Stimulated activated CD4-positive, alpha-beta T cell treated with anti-CD3 and anti-CD28 coated beads, Interleukin-1b, Interleukin-23, amount 100 ng/mL, for 4 hours (primary cell): ENCODE data around the gene FXYD6.

Source experiments
- DNase-seq, 2 donors: peaks; one replicate each; pipeline ENCODE4 v3.0.0-alpha.2; 2020; ENCODE audit warnings: low read depth in 2 of 2

Gene FXYD6

DNA sequence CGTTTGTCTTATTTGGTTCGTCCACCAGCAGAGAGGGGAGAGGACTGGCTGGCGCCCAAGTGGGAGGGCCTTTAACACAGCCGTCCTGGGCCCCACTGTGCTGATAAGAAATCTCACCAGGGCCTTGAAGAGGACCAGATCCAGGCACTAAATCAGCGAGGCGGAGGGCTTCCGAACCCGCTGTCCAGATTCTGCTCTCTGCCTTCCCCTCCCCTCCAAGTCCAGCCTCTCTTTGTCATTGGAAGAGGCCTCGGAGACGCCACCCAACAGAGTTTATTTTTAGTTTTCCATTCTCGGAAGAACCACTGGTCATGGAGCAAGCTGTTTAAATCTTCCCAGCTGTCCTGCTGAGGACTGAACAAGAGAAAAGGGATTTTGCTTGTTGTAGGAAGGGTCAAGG lies 9.3 kb upstream of the FXYD6 start:
- no peak for DNase-seq

DNA sequence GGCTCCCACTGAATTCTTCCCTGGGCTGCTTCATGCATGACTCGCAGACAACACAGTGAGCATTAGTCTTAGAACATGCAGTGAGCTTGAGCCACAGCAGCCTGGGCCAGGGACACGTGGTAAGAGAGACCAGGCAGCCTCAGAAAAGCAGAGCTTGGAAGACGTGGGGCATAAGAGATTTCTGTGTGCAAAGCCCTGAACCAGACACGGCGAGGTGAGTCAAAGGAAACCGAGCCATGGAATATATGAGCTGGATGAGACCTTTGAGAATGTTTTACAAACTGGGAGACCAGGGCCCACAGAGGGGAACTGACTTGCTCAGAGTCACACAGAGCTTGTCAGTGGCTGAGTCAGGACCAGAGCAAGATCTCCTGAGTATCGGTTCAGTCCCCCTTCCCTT lies 8.5 kb upstream of the FXYD6 start:
- DNase-seq, result no peak

DNA sequence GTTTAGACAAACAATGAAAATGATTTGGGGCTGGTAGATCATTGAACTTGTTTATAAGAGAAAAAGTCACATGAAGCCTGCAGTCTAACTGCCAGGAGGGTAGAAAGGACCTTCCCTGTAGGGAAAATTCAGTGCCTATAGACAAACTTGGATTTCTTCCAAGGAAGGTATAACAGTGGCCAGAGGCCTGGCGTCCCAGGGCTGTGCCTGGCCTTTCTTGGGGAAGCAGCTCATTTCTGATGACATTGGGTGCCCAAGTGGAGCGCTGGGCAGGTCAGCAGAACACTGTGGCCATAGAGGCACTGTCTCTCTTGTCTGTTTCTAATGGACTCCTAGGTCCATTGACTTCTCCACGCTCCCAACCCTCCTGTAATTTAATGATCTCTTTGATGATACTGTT lies 6.6 kb upstream of the FXYD6 start:
- no peak for DNase-seq

DNA sequence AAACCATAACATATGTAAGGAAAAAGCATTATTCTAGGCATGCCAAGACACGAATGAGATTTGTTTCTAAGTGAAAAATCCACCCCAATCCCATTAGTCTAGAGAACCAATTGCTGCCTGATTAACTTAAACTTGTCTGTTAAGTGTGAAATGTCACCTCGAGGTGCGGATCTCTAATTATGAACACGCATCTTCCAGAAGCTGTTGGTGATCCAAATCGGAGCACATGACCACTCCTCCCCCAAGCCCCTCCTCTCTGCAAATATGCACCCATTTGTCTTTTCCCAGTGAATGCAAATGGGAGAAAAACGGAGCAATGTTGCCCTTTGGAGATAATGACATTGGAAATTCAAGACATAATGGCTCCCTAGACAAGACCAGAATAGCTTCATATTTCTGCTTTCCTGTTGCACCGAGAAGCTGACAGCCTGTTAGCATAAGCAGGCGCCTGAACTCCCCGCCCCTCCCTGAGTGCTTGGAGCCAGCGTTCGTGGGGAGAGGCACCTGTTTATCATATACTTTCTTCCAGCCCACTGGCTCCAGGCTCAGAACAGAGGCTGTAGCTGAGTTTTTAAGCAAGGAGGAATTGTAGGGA lies 6.0 kb upstream of the FXYD6 start:
- DNase-seq, result no peak

DNA sequence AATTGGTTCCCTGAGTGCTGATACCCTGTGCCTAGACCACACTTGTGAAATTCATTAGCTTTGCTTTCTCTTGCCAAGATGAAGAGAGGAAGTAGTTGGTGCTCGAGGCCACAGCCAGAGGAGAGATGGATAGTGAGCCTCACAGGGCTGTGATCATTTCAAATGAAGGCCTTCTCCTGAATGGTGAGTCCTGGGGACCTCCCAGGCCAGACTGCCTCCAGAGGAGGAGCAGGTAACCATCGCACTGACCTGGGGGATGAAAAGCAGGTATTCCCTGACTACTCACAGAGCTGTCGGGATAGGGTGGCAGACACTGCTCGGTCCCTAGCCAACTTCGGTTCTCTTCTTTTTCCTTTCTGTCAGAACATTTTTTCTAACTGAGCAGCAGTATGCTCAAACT lies 4.8 kb upstream of the FXYD6 start:
- DNase-seq, result no peak

DNA sequence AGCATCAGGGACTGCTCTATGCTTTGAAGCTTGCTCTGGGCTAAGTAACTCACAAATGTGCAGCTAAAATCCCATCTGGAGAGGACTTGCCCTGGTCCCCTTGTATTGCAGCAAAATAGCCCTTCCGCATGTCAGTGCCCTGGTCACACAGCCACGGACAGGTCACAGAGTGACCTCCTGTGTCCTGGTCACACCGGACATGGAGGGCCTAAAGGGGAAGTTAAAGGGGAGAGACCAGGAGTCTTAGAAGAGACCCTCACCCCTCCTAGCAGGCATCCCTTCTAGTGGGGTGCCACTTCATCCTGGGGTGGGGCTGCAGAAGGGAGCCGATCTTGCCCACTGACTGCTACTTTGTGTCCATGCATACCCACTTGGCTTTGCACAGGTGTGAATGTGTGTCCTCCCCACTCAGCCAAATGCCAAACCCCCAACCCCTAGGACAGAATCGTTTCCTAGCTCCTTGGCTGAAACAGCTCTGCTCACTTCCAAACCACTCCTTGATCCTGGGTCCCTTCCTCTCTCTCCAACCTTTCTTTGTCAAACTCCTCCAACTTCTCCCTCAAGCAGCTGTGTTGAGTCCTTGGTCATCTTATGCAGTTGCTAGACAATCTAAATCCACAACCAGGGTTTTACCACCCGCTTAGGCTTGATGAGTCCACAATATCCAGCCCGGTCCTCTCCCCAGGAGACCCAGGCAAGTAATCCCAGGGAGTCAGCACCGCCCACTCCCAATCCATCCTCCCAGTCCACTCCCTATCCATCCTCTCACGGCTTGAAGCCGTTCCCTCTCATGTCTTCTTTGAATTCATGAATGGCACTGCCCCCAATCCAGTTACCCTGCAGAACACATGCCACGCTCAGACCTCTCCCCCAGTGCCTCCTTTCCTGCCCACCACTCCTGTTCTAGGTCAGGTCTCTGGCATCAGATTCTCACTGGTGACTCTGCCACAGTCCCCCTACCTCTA lies 3.3 kb upstream of the FXYD6 start:
- no peak for DNase-seq

DNA sequence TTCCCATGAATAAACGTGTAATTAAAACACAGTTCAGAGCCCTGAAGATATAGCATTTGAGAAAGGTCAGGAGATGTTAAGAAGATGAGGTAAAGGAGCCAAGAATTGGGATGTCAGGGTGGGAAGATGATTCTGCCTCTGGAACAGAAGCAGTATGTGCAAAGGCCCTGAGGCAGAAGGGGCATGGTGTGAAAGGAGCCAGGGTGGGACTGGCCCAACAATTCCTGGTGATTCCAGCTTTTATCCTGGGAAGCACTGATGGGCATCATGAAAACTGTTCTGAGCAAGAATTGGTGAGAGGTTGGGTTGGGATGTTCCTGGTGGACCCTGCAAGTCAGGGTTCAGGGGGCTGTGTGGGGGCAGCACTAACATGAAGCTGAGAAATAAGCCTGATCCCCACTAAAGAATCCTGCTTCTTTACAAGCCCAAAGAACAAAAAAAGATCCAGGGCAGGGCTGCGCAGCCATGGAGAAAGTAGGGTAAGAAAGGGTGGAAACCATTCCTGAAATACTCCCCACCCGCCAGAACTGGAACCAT lies 2.5 kb upstream of the FXYD6 start:
- no peak for DNase-seq

DNA sequence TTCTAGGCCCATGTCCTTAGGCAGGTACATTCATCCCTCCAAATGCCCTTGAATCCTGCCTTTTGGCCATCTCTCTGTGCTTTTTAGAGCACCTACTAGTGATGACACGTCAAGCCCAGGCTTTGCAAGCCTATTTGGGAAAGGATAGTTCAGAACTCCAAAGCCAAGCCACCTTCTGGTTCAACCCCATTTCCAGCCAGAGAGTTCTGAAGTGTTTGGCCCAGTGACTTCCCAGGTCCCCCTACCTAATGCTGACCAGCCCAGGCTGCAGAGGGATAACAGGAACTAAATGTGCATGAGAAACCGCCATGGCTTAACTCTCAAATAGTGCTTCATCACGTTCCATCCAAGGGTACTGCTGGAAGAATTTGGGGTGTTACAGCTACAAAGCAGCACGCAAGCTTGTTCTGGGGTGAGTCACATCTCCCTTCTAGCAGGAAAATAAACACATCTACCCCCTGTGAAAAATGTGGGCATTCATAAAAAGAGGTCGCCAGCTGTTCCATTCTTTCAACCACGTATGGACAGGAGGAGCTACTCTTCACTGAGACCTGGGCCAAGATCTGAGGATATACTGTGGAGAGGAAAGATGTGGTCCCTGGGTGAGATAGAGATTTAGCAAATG lies 2.0 kb upstream of the FXYD6 start:
- DNase-seq, result no peak

DNA sequence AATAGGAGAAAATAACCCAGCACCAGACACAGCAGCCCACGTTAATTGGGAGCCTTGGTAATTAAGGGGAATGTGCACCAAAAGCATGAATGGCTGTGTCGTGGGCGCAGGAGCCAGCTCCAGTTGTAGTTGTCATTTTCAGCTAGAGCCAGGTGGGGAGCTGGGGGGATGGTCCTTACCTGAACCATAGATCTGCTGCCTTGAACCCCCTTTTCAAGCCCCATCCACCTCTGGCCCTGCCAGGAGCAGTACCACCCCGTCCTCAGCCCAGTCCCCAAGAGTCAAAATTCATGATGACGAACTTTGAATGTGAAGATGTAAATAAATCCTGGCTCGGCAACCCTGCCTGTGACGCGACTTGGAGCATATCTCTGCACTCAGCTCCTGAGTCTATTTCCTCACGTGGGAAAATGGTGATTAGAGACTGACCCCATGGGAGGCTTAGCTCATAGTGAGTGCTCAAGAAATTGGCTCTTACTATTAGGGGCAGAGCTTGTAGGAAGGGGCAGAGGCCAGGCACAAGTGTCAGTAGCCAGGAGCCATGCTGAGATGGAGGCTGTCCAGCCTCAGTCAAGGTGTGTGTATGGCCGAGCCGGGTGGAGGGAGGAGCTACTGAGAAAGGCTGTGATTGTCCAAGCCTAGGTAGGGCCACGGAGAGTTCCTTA lies 794 bp upstream of the FXYD6 start:
- no peak for DNase-seq

DNA sequence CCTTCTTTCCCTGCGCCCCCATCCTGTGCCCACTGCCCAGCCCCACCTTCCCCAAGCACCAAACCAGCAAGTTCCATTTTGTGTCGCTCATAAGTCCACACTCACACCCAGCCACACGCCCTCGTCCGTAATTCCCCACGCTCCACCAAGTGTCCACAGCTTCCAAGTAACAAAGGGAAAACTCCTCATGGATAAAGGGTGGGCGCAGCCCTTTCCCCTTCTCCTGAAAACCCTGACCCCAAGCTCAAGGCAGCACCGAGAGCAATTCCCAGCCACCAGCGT lies 458 bp downstream of the FXYD6 start:
- DNase-seq, result no peak

DNA sequence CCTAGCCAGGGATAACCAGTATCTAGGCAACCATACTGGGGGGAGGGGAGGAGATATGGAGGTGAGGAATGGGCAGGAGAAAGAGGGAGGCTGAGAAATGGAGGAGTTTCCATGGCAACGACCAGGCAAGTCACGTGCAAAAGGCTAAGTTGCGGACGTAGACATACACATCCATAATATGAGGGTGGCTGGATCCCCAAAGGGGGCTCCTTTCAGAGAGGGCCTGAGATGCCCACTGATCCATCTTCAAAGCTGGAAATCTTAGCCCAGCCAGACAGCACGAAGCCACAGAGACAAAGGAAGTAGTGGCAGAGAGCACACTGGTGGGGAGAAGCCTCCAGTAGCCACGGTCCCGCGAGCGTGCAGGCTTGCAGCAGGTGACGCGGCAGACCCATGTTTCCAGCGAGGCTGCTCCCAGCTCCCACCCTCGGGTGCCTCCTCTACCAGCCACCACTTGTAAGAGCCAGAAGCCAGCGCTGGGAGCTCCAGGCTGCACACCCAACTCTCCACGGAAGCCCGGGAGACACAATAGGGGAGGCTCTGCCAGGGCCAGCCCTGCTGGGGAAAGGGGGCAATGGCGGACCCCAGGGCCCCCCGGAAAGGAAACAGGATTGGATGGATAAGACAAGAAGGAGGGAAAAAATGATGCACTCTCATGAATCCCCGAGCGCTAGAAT lies 938 bp downstream of the FXYD6 start:
- DNase-seq, result no peak

DNA sequence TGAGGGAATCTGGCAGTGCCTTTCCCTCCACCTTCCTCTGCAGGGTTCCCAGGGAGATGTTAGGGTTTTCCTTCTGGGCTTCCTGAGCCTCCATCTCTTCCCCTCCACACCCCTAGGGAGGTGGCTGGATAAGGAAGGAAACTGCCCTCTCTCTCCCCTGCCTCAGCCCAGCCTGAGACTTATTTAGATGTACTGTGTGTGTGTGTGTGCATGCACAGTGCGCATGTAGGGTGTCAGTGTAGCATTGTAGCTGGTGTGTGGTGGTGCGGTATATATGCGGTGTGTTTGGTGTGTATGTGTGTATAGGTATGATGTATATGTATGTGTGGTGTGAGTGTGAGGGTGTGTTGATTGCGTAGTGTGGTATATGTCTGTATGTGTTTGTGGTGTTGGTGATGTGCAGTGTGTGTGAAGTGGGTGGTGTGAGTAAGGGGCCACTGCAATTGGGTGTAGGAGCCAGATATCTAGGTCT lies 1.5 kb downstream of the FXYD6 start:
- DNase-seq, result no peak

DNA sequence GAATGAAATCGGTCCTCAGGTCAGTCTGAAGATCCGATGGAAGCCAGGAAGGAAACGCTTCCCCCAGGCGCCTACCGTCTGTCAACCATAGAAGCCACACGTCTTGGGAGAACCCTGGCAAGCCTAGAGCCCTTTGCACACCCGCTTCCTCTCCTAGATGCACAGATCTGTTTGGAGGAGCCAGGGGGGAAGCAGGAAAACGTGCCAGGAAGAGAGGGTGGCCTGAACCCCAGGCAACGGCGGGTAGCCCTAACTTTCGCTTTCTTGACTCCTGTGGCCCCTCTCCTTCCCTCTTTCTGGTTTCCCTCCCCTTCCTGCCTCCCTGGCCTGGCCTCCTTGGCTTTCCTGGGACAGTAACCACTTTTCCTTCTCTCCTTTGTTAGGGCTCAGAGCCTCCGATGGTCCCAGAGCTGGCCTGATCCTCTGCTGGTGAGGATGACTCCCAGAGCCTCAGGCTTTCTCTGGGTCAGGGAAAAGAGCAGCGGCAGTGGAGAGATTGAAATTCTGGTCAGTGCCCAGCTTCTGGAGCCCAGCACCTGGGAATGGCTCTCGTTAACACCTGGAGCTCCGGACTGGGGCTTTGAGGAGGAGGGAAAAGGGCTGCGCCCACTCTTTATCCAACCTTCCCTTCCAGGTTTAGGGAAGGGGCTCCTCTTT lies 2.1 kb downstream of the FXYD6 start:
- DNase-seq, result no peak

DNA sequence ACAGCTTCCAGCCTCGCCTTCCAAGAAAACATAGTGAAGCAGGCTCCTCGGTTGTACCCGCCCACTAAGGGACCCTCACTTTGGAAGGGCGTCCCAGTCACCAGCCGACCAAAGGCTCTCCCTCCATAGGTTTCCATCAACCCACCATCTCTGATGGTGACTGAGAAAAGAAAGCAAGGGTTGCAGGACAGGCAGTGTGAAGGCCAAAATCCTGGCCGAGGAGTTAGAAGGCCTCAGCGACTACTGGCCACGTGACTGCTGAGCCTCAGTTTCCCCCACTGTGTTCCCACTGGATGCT lies 2.7 kb downstream of the FXYD6 start:
- DNase-seq, result no peak

DNA sequence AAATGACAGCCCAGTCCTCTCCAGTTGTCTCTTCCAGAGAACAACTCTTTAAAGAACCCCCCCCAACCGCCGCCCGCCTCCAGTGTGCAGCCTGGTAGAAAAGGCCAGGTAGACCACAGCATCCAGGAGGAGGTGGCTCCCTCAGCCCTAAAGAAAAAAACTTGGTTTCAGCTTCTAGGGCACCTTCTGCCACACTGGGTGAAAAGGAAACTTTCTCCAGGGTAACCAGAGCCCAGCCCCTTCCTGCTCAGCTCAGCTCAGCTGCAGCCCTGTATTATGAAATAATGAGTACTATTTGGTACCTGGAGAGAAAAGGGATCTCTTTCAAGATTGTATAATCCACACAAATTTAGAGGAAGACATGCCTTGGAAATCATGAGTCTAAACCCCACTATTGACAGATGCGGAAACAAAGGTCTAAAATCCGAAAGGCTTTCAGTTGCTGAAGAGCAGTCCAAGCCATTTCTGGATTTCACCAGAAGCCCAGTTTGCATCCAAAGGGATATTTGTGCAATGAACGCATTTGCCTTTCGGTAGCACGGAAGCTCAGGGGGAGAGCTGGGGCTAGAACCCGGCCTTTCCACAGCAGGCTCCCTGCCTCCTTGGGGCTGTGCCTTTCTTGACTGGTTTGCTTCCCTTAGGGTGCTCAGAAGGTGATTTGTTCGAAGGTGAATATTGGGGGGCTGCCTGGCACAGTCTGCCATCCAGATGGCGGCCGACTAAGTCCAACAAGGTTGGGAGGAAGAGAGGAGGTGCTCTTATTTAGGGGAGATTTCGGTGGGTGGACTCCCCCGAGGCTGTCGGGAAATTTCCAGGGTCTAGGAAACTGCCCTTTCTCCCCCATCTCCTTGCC lies 3.3 kb downstream of the FXYD6 start:
- DNase-seq, result no peak

DNA sequence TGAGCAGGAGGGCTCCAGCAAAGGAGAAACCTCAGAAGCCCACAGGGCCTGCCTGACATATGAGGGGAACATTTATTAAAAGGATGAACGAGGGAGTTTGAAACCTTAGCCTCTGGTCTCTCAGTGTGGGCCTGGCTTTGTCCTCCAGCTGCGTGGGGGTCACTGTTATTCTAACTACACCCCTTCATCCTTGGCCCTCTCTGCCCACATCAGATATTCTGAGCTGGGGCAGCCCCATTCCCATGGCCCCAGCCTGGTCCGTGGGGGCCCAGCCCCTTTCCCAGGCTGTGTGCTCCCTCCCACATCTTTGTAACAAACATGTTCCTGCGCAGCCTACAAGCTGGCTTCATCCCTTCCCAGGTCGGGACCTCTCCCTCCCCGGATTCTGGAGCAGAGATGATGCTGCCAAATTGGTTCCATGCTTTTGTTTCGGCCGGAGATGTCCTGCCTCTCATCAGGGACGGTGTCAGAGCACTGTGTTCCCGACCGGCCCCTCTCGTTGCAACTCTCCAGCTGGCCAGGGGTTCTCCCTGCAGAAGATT lies 4.0 kb downstream of the FXYD6 start:
- no peak for DNase-seq

DNA sequence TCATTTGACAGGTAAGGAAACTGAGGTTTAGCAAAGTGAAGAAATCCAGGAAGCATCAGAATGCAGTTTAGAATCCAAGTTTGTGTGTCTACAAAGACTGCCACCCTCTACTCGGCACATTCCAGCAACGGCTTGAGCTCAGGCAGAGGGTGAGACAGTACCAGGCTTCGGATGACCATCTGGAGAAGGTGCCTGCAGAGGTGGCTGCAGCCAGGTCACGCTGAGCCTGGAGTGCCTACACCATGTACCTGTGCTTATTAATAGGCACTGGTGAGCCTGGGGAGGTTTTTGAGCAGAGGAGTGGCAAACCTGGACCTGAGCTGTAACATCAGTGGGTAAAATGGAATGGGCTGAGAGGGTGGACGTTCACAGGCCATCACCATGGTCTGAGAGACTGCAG lies 4.7 kb downstream of the FXYD6 start:
- DNase-seq, result no peak

DNA sequence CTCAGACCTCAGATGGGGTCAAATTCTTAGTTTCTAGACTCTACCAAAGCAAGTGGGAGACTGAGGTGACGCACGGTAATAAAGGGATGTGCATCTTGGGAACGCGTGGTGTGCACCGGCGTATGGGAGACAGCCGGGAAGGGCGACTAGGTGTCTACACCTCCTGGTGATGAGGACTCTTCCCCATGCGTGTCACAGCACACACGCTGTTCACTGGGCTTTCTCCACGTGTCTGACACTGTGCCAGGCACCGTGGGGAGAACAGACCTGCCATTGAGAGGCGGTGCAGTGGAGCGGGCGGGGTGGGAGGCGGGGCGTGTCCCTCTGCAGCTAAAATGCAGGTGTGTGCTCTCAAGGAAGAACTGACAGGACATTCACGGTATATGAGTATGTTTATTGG lies 5.3 kb downstream of the FXYD6 start:
- DNase-seq, result no peak

DNA sequence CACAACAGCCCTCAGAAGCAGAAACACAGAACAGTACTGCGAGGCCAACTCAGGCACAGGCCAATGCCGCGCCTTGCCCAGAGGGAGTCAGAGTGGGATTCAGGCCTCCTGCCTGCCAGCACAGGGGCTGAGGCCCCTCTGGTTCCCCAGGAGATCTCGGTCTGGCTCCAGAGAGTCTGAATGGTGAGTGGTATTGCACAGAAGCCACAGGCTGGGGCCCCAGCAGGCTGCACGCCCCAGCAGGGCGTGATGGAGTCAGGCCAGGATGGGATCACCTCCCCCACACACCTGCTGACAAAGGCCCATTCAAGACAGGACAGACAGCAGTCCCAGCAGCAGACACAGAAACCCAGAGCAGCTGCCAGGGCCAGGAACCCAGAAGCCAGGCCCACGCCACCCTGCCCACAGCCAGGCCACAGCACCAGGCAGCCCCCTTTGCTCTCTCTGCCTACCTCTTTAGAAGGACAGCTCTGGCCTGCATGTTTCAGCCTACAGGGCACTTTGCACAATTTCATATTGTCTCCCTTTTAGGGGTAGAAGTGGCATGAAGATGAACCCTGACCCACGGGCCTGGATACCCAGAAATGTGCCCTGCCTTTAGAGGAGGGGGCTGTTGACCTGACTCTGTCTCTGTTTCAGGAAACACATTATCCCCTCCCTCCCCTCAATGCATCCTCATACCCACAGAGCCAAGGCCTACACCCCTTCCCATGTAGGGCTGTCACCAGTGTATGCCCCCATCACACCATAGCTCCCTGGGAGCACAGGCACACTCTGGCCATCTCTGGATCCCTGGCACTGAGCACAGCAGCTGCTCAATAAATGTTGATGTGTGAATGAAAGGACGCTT lies 6.1 kb downstream of the FXYD6 start:
- DNase-seq, result no peak
